Bronchial epithelial cell (primary cell): ENCODE measurements around the gene VAT1. TPM values are rescaled to one million over a fixed set of nuclear protein-coding genes. Genes with fewer than 3 reads are reported as not detected.
"Not testable (repeated sequence)": the region's sequence is repeated elsewhere in the genome, so short reads cannot be mapped to it uniquely, and the experiment has no call there.

Experiments used
- DNase-seq: peaks from one replicate; pipeline ENCODE4 v3.0.0-alpha.2; 2010; ENCODE audit warnings: low read depth
- FAIRE-seq: peaks from 2 replicates; lab custom pipeline; 2011; peaks lifted over from hg19 to GRCh38; lab: Jason Lieb, UNC
- H3K27me3 ChIP-seq: 2 replicates; pipeline ENCODE4 v1.5.1; 2011; ENCODE audit warnings: low read length; ENCODE audit not compliant: control insufficient read depth, insufficient read depth
- H3K36me3 ChIP-seq: 2 replicates; pipeline ENCODE4 v1.5.1; 2011; ENCODE audit warnings: low read length; ENCODE audit not compliant: control insufficient read depth, insufficient read depth
- H3K4me3 ChIP-seq: 2 replicates; pipeline ENCODE4 v1.5.1; 2011; ENCODE audit warnings: mild to moderate bottlenecking, low read depth, low read length, control low read depth
- CTCF ChIP-seq: IDR thresholded peaks from 2 replicates; pipeline ENCODE4 v1.5.1; 2011; ENCODE audit warnings: mild to moderate bottlenecking, moderate library complexity, low read length, control low read depth, inconsistent platforms; ENCODE audit not compliant: insufficient read depth, severe bottlenecking
- total RNA-seq: library from RNA; depleted of rRNA; stranded (reverse); fragments of >200 nt; gene quantifications from 2 replicates; pipeline ENCODE4 v1.2.1, GENCODE V29; 2014

VAT1 gene
- total RNA-seq, 1 donor from 2014 or later = 101 TPM

GRCh38 chr17:42997390-42997983 is 24.7 kb downstream of the VAT1 start:
- peaks cover 24% of the 10 kb centered on the region for H3K36me3 ChIP-seq
- peak overlapping the region; percentile 11 for H3K4me3 ChIP-seq
- DNase-seq = no peak
- no peak for TF ChIP-seq CTCF
- H3K27me3 ChIP-seq = no peaks in the 10 kb centered on the region
- FAIRE-seq = no peak

DNA sequence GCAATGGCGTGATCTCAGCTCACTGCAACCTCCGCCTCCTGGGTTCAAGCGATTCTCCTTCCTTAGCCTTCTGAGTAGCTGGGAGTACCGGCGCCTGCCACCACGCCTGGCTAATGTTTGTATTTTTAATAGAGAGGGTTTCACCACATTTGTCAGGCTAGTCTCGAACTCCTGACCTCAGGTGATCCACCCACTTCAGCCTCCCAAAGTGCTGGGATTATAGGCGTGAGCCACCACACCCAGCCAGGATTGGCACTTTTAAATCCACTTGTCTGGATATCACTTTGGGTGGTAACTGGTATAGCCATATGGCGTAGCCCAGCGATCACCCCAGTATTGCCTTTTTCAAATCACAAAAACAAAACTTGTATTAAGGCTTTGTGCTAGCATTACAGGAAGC is 28.3 kb downstream of the VAT1 start:
- H3K4me3 ChIP-seq, FAIRE-seq, DNase-seq, H3K27me3 ChIP-seq: not testable (repeated sequence)
- H3K36me3 ChIP-seq = peaks cover 20% of the 10 kb centered on the region

- FAIRE-seq = no peak
- TF ChIP-seq CTCF = no peak
These were observed 29.3 kb downstream of the VAT1 start for GRCh38 chr17:42992872-42993271.

GRCh38 chr17:42991471-42991870 is 30.7 kb downstream of the VAT1 start:
- no peak for TF ChIP-seq CTCF
- peaks cover 23% of the 10 kb centered on the region for H3K36me3 ChIP-seq
- H3K27me3 ChIP-seq = no peaks in the 10 kb centered on the region
- no peak overlapping the region for H3K4me3 ChIP-seq
- DNase-seq (no peak), FAIRE-seq (no peak)

More at GRCh38 chr17:42992872-42993271, 29.3 kb downstream of the VAT1 start:
- Histone ChIP-seq H3K36me3 (peaks cover 18% of the 10 kb centered on the region), H3K4me3 (no peak overlapping the region), H3K27me3 (no peaks in the 10 kb centered on the region)
- no peak for DNase-seq

DNA sequence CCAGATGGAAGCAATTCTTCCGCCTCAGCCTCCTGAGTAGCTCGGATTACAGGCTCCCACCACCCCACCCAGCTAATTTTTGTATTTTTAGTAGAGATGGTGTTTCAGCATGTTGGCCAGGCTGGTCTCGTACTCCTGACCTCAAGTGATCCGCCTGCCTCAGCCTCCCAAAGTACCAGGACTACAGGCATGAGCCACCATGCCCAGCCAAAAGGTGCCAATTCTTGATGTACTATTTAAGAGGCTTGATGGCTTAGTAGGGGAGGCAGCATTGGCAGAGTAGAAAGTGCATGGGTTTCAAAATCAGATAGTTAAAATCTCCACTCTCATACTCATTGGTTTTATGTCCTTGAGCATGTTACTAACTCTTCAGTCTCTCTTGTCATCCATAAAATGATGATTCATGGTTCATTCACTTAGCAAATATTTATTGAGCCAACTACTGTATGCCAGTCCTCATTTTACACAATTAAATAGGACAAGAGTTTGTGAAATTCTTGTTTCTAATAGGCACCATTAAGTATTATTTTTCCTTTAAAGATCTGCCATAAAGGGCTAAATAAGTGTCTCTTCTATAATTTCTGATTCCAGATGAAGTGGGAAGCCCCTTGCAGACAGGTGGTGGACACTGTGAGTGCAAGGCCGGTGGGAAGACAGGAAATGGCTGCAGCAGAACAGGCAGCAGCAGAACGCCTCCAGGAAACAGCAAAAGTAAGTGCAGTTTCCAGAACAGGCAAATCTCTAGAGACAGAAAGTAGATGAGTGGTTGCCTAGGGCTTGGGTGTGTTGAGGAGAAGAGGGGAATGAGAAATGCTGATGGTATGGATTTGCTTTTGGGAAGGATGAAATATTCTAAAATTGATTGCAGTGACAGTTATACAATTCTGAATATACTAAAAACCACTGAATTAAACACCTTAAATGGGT is 32.2 kb downstream of the VAT1 start:
- no peak for FAIRE-seq
- no peaks in the 10 kb centered on the region for H3K27me3 ChIP-seq
- peak; percentile 90 for DNase-seq
- peaks cover 23% of the 10 kb centered on the region for H3K36me3 ChIP-seq
- H3K4me3 ChIP-seq = no peak overlapping the region
- TF ChIP-seq CTCF = no peak

DNA sequence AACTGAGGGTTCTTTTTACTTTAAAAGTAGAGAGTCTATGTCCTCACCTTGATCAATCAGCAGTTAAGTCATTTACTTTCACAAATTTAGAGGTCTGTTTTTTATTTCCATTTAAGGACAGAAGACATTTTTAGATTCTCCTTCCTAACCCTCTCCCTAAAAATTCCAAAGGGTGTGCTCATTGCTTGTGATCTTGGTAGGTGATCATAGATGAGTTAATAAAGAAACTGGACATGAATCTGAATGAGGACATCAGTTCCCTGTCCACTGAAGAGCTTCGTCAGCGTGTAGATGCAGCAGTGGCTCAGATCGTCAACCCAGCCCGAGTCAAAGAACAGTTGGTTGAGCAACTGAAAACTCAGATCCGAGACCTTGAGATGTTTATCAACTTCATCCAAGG is 33.0 kb downstream of the VAT1 start:
- DNase-seq (peak; percentile 21), FAIRE-seq (no peak)
- no peaks in the 10 kb centered on the region for H3K27me3 ChIP-seq

More for the DNA sequence above, 33.0 kb downstream of the VAT1 start:
- TF ChIP-seq CTCF = no peak
- Histone ChIP-seq H3K36me3 (peaks cover 23% of the 10 kb centered on the region), H3K4me3 (no peak overlapping the region)
